SK-N-SH (cell line): ENCODE measurements around the gene WDR47. TPM values are rescaled to one million over a fixed set of nuclear protein-coding genes. Genes with fewer than 3 reads are reported as not detected.

Experiments
- CTCF ChIA-PET: fragments of 300-600, 350-600 bp; formaldehyde crosslinking; extraction: SDS; loops from one replicate; lab custom pipeline; 2021; lab: Yijun Ruan, JAX
- POLR2A ChIA-PET: fragments of 350-600 bp; sonication (Branson Sonifier 250); formaldehyde crosslinking; extraction: SDS; loops from one replicate; lab custom pipeline; 2020; ENCODE audit warnings: antibody characterized with exemption, inconsistent platforms; lab: Yijun Ruan, JAX
- DNase-seq: peaks from one replicate; pipeline ENCODE4 v3.0.0; 2012
- H2AFZ ChIP-seq: fragments of 200-600 bp; sonication (generic); 2 replicates; pipeline ENCODE4 v1.8.1; 2016; ENCODE audit warnings: antibody characterized with exemption, mild to moderate bottlenecking, low read depth
- H3F3A ChIP-seq: fragments of 200-600 bp; sonication (generic); replicated peaks from 2 replicates; pipeline ENCODE3; 2016; ENCODE audit warnings: antibody characterized with exemption, mild to moderate bottlenecking; ENCODE audit not compliant: insufficient read depth
- H3K27ac ChIP-seq, 2 experiments: fragments of 200-500 bp in 1 of 2; fragments of 200-600 bp in 1 of 2; sonication (Bioruptor generic) in 1 of 2; sonication (generic), shearing (Covaris generic) in 1 of 2; 2 replicates each; pipeline versions ENCODE4 v1.5.1 to v1.6.1; 2014 to 2016; ENCODE audit warnings: low read depth in 2 of 2, inconsistent platforms in 1 of 2, low read length in 1 of 2, mild to moderate bottlenecking in 1 of 2, mixed read lengths in 1 of 2
- H3K27me3 ChIP-seq: fragments of 200-600 bp; sonication (generic), shearing (Covaris generic); 2 replicates; pipeline ENCODE4 v1.6.1; 2016; ENCODE audit warnings: mixed run types; ENCODE audit not compliant: insufficient read depth
- H3K36me3 ChIP-seq, 2 experiments: fragments of 200-500 bp in 1 of 2; fragments of 200-600 bp in 1 of 2; sonication (Bioruptor generic) in 1 of 2; sonication (generic) in 1 of 2; replicated peaks in 1 of 2; 2 replicates each; pipeline versions ENCODE3 to v1.5.1; 2014 to 2016; ENCODE audit warnings: low read length in 1 of 2, mild to moderate bottlenecking in 1 of 2; ENCODE audit not compliant: insufficient read depth in 2 of 2, control insufficient read depth in 1 of 2
- H3K4me1 ChIP-seq, 2 experiments: fragments of 200-500 bp in 1 of 2; fragments of 200-600 bp in 1 of 2; sonication (Bioruptor generic) in 1 of 2; sonication (generic), shearing (Covaris generic) in 1 of 2; 2 replicates each; pipeline versions ENCODE4 v1.5.1 to v1.6.1; 2014 to 2016; ENCODE audit warnings: low read depth in 1 of 2, low read length in 1 of 2, mixed run types in 1 of 2; ENCODE audit not compliant: insufficient read depth in 2 of 2, control insufficient read depth in 1 of 2
- H3K4me2 ChIP-seq: fragments of 200-600 bp; sonication (generic), shearing (Covaris generic); 2 replicates; pipeline ENCODE4 v1.6.1; 2017; ENCODE audit warnings: mixed run types
- H3K4me3 ChIP-seq, 2 experiments: fragments of 200-500 bp in 1 of 2; fragments of 200-600 bp in 1 of 2; sonication (Bioruptor generic) in 1 of 2; sonication (generic), shearing (Covaris generic) in 1 of 2; 2 replicates each; pipeline versions ENCODE4 v1.5.1 to v1.8.1; 2014 to 2016; ENCODE audit warnings: low read depth in 2 of 2, inconsistent platforms in 1 of 2, low read length in 1 of 2, mild to moderate bottlenecking in 1 of 2, mixed read lengths in 1 of 2, moderate library complexity in 1 of 2
- H3K79me2 ChIP-seq: fragments of 200-600 bp; sonication (generic); 2 replicates; pipeline ENCODE4 v1.8.1; 2017; ENCODE audit warnings: mild to moderate bottlenecking; ENCODE audit not compliant: insufficient read depth
- H3K9ac ChIP-seq: fragments of 200-600 bp; sonication (generic); 2 replicates; pipeline ENCODE4 v1.6.1; 2017; ENCODE audit warnings: mixed run types
- H3K9me2 ChIP-seq: fragments of 200-600 bp; sonication (generic); 2 replicates; pipeline ENCODE4 v1.6.1; 2017; ENCODE audit warnings: mixed run types
- H3K9me3 ChIP-seq: fragments of 200-600 bp; sonication (generic); 2 replicates; pipeline ENCODE4 v1.6.1; 2017; ENCODE audit warnings: mixed run types, mild to moderate bottlenecking, moderate library complexity
- H4K20me1 ChIP-seq: fragments of 200-600 bp; sonication (generic); 2 replicates; pipeline ENCODE4 v1.6.1; 2017; ENCODE audit warnings: mild to moderate bottlenecking, mixed run types; ENCODE audit not compliant: insufficient read depth
- CTCF ChIP-seq: fragments of 200-600 bp; sonication (generic); IDR thresholded peaks from 2 replicates; pipeline ENCODE4 v1.6.1; 2017; ENCODE audit warnings: antibody characterized with exemption, mild to moderate bottlenecking, moderate library complexity
- ELF1 ChIP-seq: IDR thresholded peaks from 2 replicates; pipeline ENCODE4 v1.4.0; 2012
- FOSL2 ChIP-seq: IDR thresholded peaks from 2 replicates; pipeline ENCODE4 v1.4.0; 2012; ENCODE audit warnings: low read depth, mild to moderate bottlenecking, moderate library complexity, borderline replicate concordance
- FOXJ3 ChIP-seq: sonication (generic); formaldehyde crosslinking; IDR thresholded peaks from 2 replicates; pipeline ENCODE4 v1.5.1; 2020; ENCODE audit warnings: mild to moderate bottlenecking, missing genetic modification reagents
- FOXM1 ChIP-seq: IDR thresholded peaks from 2 replicates; pipeline ENCODE4 v1.4.0; 2012; ENCODE audit warnings: low read depth, mild to moderate bottlenecking
- GABPA ChIP-seq: IDR thresholded peaks from 2 replicates; pipeline ENCODE4 v1.4.0; 2012; ENCODE audit warnings: low read depth, mild to moderate bottlenecking
- IRF3 ChIP-seq: fragments of 150-350 bp; IDR thresholded peaks from 2 replicates; pipeline ENCODE4 v1.6.1; 2016; ENCODE audit warnings: mild to moderate bottlenecking, low read depth, low read length
- MXI1 ChIP-seq: IDR thresholded peaks from 2 replicates; pipeline ENCODE4 v1.6.1; 2012; ENCODE audit warnings: mild to moderate bottlenecking, low read depth, low read length, improper control_type of control experiment
- NFIC ChIP-seq: IDR thresholded peaks from 2 replicates; pipeline ENCODE4 v1.4.0; 2012; ENCODE audit warnings: borderline replicate concordance
- NRF1 ChIP-seq: IDR thresholded peaks from 2 replicates; pipeline ENCODE4 v1.6.1; 2012; ENCODE audit warnings: low read depth, mild to moderate bottlenecking, low read length
- RAD21 ChIP-seq: IDR thresholded peaks from 2 replicates; pipeline ENCODE4 v1.6.1; 2012; ENCODE audit warnings: mild to moderate bottlenecking, low read length
- RFX5 ChIP-seq: IDR thresholded peaks from 2 replicates; pipeline ENCODE4 v1.6.1; 2012; ENCODE audit warnings: mild to moderate bottlenecking, improper control_type of control experiment, low read length
- RXRA ChIP-seq: IDR thresholded peaks from 2 replicates; pipeline ENCODE4 v1.4.0; 2012; ENCODE audit warnings: low read depth, mild to moderate bottlenecking, borderline replicate concordance
- TAF1 ChIP-seq: IDR thresholded peaks from 2 replicates; pipeline ENCODE4 v1.6.1; 2012; ENCODE audit warnings: low read depth, mild to moderate bottlenecking, low read length, moderate library complexity, borderline replicate concordance
- TEAD4 ChIP-seq: IDR thresholded peaks from 2 replicates; pipeline ENCODE4 v1.4.0; 2012; ENCODE audit warnings: mild to moderate bottlenecking, borderline replicate concordance; ENCODE audit not compliant: insufficient read depth
- USF2 ChIP-seq: fragments of 150-350 bp; IDR thresholded peaks from 2 replicates; pipeline ENCODE4 v1.6.1; 2017; ENCODE audit warnings: antibody characterized with exemption, low read length, low read depth, borderline replicate concordance
- YY1 ChIP-seq: IDR thresholded peaks from 2 replicates; pipeline ENCODE4 v1.4.0; 2012; ENCODE audit warnings: low read depth, mild to moderate bottlenecking
- ZBTB33 ChIP-seq: IDR thresholded peaks from 2 replicates; pipeline ENCODE4 v1.4.0; 2012; ENCODE audit warnings: low read depth, borderline replicate concordance
- WGBS: methylation state at CpG from one replicate; pipeline ENCODE4 v1.1.6; 2017; ENCODE audit warnings: low lambda C conversion rate; 5-methylcytosine and 5-hydroxymethylcytosine counted together
- polyA plus RNA-seq, 3 experiments: library from polyadenylated mRNA; depleted of rRNA; stranded (reverse); fragments of >200 nt; gene quantifications; 2 replicates each; pipeline ENCODE4 v1.2.3, GENCODE V29; 2012

Gene WDR47
- polyA plus RNA-seq, 1 of the 3 experiments (the other 2 are of a cell fraction) = 7.9 TPM

GRCh38 chr1:109079240-109079622, 37.3 kb upstream of the WDR47 start:
- H3K9me3 ChIP-seq = no peaks in the 10 kb centered on the region
- no peak overlapping the region for H3K9ac ChIP-seq
- H3K27me3 ChIP-seq = no peaks in the 10 kb centered on the region
- H3K4me2 ChIP-seq = no peak overlapping the region
- ChIA-PET CTCF (interaction anchor here (0.9 kb wide), 1 partner anchor 21 kb away, joined by 3 read pairs; no protein-coding TSS in a partner anchor), POLR2A (no interaction called here)
- H3K4me3 ChIP-seq = no peak overlapping the region
- H3K9me2 ChIP-seq = no peaks in the 10 kb centered on the region
- H2AFZ ChIP-seq = no peak overlapping the region
- no peaks in the 10 kb centered on the region for H4K20me1 ChIP-seq
- no peaks in the 10 kb centered on the region for H3K36me3 ChIP-seq
- no peaks in the 10 kb centered on the region; a peak in 2 of 4 replicates for H3K4me1 ChIP-seq
- TF ChIP-seq RAD21 = no peak
- TF ChIP-seq FOXJ3 (CRISPR knock-in tag) = no peak
- TF ChIP-seq IRF3 = no peak
- no peak for TF ChIP-seq YY1
- no peak for TF ChIP-seq MXI1
- TF ChIP-seq NFIC = no peak
- TF ChIP-seq RFX5 = no peak
- TF ChIP-seq USF2 = no peak
- no peak for TF ChIP-seq GABPA
- TF ChIP-seq FOSL2 = no peak
- no peak for TF ChIP-seq ELF1
- TF ChIP-seq RXRA = no peak
- no peak for TF ChIP-seq CTCF
- H3K27ac ChIP-seq = no peak overlapping the region
- no peak for DNase-seq
- WGBS = 97% methylated on average over 2 of the region's 2 CpGs
- H3K79me2 ChIP-seq = peaks cover 16% of the 10 kb centered on the region
- H3F3A ChIP-seq = peaks cover 6% of the 10 kb centered on the region

- H4K20me1 ChIP-seq = 0 out of 2 replicates have a peak, but pooled peaks cover under 1% of the 10 kb centered on the region
- 86% methylated on average over 1 of the region's 1 CpG for whole genome bisulfite sequencing
- no peak overlapping the region for H3K4me3 ChIP-seq
- no peak overlapping the region for H3K4me2 ChIP-seq
- POLR2A ChIA-PET = no interaction called here
- peaks cover 6% of the 10 kb centered on the region for H3F3A ChIP-seq
- H2AFZ ChIP-seq = no peak overlapping the region
- peaks cover 25% of the 10 kb centered on the region for H3K79me2 ChIP-seq
- no peak overlapping the region for H3K27ac ChIP-seq
- no peak for DNase-seq
- TF ChIP-seq RXRA (no peak), USF2 (no peak), MXI1 (no peak), TAF1 (no peak), RAD21 (no peak), FOXM1 (no peak), TEAD4 (no peak), NRF1 (no peak), ZBTB33 (no peak)
- TF ChIP-seq, all 33 proteins: peak for 0
- Histone ChIP-seq H3K36me3 (peaks cover under 1 to 6% of the 10 kb centered on the region in 2 experiments), H3K9me3 (no peaks in the 10 kb centered on the region), H3K27me3 (no peaks in the 10 kb centered on the region), H3K9ac (no peak overlapping the region), H3K9me2 (no peaks in the 10 kb centered on the region), H3K4me1 (no peaks in the 10 kb centered on the region; a peak in 2 of 4 replicates)
- CTCF ChIA-PET = interaction anchor here (0.9 kb wide), 1 partner anchor 22 kb away, joined by 3 read pairs; no protein-coding TSS in a partner anchor
These were observed 36.4 kb upstream of the WDR47 start for GRCh38 chr1:109078317-109078716.
